Upper lobe of left lung (tissue), 4 donors: ENCODE data around the gene VRK2.

Experiments used
- POLR2A ChIP-seq, 4 donors: fragments of 450-650 bp; IDR thresholded peaks; one replicate each; pipeline ENCODE4 v1.5.1; 2016 to 2017; ENCODE audit warnings: antibody characterized with exemption in 4 of 4, mild to moderate bottlenecking in 2 of 4
- TF ChIP-seq, protein P1 (sequence below), 6 experiments: fragments of 450-650 bp in 4 of 6; fragments of 200-600 bp in 2 of 6; sonication (generic) in 2 of 6; IDR thresholded peaks; one replicate each; pipeline ENCODE4 v1.5.1; 2016 to 2019; ENCODE audit warnings: antibody characterized with exemption in 6 of 6

DNA sequence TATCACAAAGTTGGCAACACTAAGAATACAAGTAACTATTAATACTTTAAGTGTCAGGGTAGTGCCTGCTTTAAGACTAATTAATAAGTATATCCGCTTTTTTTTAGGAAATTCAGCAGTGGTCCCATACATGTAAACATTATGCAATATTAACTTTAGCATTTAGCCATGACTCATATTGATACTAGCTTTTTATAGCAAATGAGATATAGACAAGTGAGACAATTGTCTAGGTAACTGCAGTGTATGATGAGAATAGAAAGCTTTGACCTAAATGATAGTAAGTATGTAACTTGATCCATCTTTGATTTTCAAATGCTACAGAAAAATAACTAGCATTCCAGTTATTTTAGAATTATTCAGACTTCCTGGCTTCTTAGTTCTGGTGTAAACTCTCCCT is 27.4 kb upstream of the VRK2 start:
- TF ChIP-seq, protein P1, sequence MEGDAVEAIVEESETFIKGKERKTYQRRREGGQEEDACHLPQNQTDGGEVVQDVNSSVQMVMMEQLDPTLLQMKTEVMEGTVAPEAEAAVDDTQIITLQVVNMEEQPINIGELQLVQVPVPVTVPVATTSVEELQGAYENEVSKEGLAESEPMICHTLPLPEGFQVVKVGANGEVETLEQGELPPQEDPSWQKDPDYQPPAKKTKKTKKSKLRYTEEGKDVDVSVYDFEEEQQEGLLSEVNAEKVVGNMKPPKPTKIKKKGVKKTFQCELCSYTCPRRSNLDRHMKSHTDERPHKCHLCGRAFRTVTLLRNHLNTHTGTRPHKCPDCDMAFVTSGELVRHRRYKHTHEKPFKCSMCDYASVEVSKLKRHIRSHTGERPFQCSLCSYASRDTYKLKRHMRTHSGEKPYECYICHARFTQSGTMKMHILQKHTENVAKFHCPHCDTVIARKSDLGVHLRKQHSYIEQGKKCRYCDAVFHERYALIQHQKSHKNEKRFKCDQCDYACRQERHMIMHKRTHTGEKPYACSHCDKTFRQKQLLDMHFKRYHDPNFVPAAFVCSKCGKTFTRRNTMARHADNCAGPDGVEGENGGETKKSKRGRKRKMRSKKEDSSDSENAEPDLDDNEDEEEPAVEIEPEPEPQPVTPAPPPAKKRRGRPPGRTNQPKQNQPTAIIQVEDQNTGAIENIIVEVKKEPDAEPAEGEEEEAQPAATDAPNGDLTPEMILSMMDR (IDR thresholded peaks at IDR 0.05) = no peak
- TF ChIP-seq POLR2A (IDR thresholded peaks at IDR 0.05) = no peak
